Tibial nerve (tissue), 3 donors: ENCODE results near the gene LENEP.

Source experiments
- CTCF ChIP-seq, 5 experiments: fragments of 200-600 bp in 3 of 5; fragments of 450-650 bp in 2 of 5; sonication (generic) in 3 of 5; IDR thresholded peaks; one replicate each; pipeline ENCODE4 v1.5.1; 2016 to 2019; ENCODE audit warnings: antibody characterized with exemption in 5 of 5, mild to moderate bottlenecking in 3 of 5, moderate library complexity in 2 of 5
- POLR2A ChIP-seq, 2 donors: fragments of 450-650 bp; IDR thresholded peaks; one replicate each; pipeline ENCODE4 v1.6.1; 2017; ENCODE audit warnings: antibody characterized with exemption in 2 of 2, mild to moderate bottlenecking in 2 of 2, moderate library complexity in 2 of 2

- TF ChIP-seq POLR2A (IDR thresholded peaks at IDR 0.05) = no peak
- no peak for TF ChIP-seq CTCF (IDR thresholded peaks at IDR 0.05)
These were observed 45.4 kb downstream of the LENEP start for GRCh38 chr1:155038602-155039307.
